Upper lobe of left lung (tissue), 6 donors: ENCODE measurements around the gene TPM2. TPM values are rescaled to one million over a fixed set of nuclear protein-coding genes. Genes with fewer than 3 reads are reported as not detected.

Source experiments
- ATAC-seq, 2 donors: fragments of 200-7000 bp; cut with Tn5 transposase; one replicate each; pipeline ENCODE4 v1.9.1; 2022; ENCODE audit warnings: mild to moderate bottlenecking in 2 of 2, moderate library complexity in 2 of 2; ENCODE audit not compliant: low FRiP score in 2 of 2
- DNase-seq, 2 donors: peaks; one replicate each; pipeline ENCODE4 v3.0.0-alpha.2; 2019 to 2020
- H3K27ac ChIP-seq, 4 donors: fragments of 200-600 bp; sonication (generic); one replicate each; pipeline ENCODE4 v1.5.1; 2016 to 2019
- H3K27me3 ChIP-seq, 4 donors: fragments of 200-600 bp; sonication (generic); one replicate each; pipeline ENCODE4 v1.5.1; 2017 to 2019
- H3K36me3 ChIP-seq, 4 donors: fragments of 200-600 bp; sonication (generic); one replicate each; pipeline ENCODE4 v1.5.1; 2016 to 2019
- H3K4me1 ChIP-seq, 4 donors: fragments of 200-600 bp; sonication (generic); one replicate each; pipeline ENCODE4 v1.5.1; 2018 to 2019
- H3K4me3 ChIP-seq, 4 donors: fragments of 200-600 bp; sonication (generic); one replicate each; pipeline ENCODE4 v1.5.1; 2017 to 2019; ENCODE audit warnings: mild to moderate bottlenecking in 2 of 4, moderate library complexity in 1 of 4
- H3K9me3 ChIP-seq, 4 donors: fragments of 200-600 bp; sonication (generic); one replicate each; pipeline ENCODE4 v1.5.1; 2018 to 2019
- EP300 ChIP-seq, 4 donors: sonication (generic); formaldehyde crosslinking; IDR thresholded peaks; one replicate each; pipeline ENCODE4 v1.5.1; 2017; ENCODE audit warnings: antibody characterized with exemption in 4 of 4, control low read depth in 2 of 4
- POLR2A ChIP-seq, 4 donors: fragments of 450-650 bp; IDR thresholded peaks; one replicate each; pipeline ENCODE4 v1.5.1; 2016 to 2017; ENCODE audit warnings: antibody characterized with exemption in 4 of 4, mild to moderate bottlenecking in 2 of 4
- POLR2AphosphoS5 ChIP-seq, 2 donors: sonication (generic); formaldehyde crosslinking; IDR thresholded peaks; one replicate each; pipeline ENCODE4 v1.5.1; 2017; ENCODE audit warnings: antibody characterized with exemption in 2 of 2
- WGBS, 2 donors: methylation state at CpG; one replicate each; pipeline ENCODE4 v1.1.5; 2017 to 2018; 5-methylcytosine and 5-hydroxymethylcytosine counted together
- total RNA-seq, 6 donors: library from RNA; depleted of rRNA in 4 of 6; stranded (reverse); fragments of >200 nt in 4 of 6; gene quantifications; one replicate each; pipeline versions ENCODE4 v1.1.0 to v1.2.1, GENCODE V29; 2016 to 2021
- TF ChIP-seq, protein P1 (sequence below), 6 experiments: fragments of 450-650 bp in 4 of 6; fragments of 200-600 bp in 2 of 6; sonication (generic) in 2 of 6; IDR thresholded peaks; one replicate each; pipeline ENCODE4 v1.5.1; 2016 to 2019; ENCODE audit warnings: antibody characterized with exemption in 6 of 6
- donor health status: DM: no; HTN: no; CAD: no; lungs with moderate emphysema.
- donor health status: DM: no; HTN: yes; CAD: no; lungs with severe emphysema.

The TPM2 gene
- total RNA-seq, 6 donors from 2014 or later = 89.3 to 265 (median 214) TPM

DNA sequence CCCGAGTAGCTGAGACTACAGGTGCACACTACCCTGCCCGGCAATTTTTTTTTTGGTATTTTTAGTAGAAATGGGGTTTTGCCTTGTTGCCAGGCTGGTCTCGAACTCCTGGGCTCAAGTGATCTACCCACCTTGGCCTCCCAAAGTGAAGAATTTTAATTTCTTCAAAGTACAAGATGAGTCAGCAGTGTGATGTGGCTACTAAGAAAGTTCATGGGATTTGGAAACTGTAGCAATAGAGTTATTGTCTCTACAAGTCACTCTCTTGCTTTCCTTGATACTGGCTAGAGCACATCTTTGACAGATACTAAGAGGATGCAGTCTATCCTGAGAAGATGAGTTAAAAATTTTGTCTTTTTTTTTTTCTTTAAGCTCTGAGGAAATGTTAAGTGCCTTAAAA is 44.4 kb upstream of the TPM2 start:
- WGBS, 2 donors = 91 to 96% methylated on average over 3 of the region's 3 CpGs

DNA sequence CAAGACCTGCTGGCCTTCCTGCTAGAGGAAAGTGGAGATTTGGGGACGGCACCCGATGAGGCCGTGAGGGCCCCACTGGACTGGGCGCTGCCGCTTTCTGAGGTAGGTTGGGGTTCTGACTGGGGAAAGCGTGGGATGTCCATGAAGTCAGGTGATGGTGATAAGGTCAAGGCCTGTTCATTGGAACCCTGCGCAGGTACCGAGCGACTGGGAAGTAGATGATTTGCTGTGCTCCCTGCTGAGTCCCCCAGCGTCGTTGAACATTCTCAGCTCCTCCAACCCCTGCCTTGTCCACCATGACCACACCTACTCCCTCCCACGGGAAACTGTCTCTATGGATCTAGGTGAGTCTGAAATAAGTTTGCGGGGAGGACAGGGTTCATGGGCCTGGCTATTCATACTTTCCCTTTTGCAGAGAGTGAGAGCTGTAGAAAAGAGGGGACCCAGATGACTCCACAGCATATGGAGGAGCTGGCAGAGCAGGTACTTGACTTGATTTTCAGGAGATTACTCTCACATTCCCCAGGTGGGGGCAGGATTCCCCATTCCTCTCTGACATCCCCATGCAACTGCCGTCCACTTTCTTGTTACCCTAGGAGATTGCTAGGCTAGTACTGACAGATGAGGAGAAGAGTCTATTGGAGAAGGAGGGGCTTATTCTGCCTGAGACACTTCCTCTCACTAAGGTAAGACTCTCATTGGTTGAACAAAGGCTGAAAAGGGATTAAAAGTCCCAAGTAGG is 43.2 kb upstream of the TPM2 start:
- H3K9me3 ChIP-seq = no peaks in the 10 kb centered on the region
- no peaks in the 10 kb centered on the region for H3K27me3 ChIP-seq
- ATAC-seq = peak; percentile 0
- peaks cover 26 to 38% (median 32%) of the 10 kb centered on the region in 4 donors for H3K36me3 ChIP-seq
- 3% methylated on average over 8 to 10 of the region's 14 CpGs for WGBS, 2 donors
- peak overlapping the region; percentile 94 to 99 (median 97) for H3K27ac ChIP-seq
- peak overlapping the region; percentile 54 to 85 (median 64) for H3K4me3 ChIP-seq
- no peak for TF ChIP-seq POLR2AphosphoS5 (IDR thresholded peaks at IDR 0.05)
- TF ChIP-seq, protein P1, sequence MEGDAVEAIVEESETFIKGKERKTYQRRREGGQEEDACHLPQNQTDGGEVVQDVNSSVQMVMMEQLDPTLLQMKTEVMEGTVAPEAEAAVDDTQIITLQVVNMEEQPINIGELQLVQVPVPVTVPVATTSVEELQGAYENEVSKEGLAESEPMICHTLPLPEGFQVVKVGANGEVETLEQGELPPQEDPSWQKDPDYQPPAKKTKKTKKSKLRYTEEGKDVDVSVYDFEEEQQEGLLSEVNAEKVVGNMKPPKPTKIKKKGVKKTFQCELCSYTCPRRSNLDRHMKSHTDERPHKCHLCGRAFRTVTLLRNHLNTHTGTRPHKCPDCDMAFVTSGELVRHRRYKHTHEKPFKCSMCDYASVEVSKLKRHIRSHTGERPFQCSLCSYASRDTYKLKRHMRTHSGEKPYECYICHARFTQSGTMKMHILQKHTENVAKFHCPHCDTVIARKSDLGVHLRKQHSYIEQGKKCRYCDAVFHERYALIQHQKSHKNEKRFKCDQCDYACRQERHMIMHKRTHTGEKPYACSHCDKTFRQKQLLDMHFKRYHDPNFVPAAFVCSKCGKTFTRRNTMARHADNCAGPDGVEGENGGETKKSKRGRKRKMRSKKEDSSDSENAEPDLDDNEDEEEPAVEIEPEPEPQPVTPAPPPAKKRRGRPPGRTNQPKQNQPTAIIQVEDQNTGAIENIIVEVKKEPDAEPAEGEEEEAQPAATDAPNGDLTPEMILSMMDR (IDR thresholded peaks at IDR 0.05) = no peak
- no peak for TF ChIP-seq POLR2A (IDR thresholded peaks at IDR 0.05)
- TF ChIP-seq EP300 (IDR thresholded peaks at IDR 0.05) = no peak
- H3K4me1 ChIP-seq = peaks cover 41 to 59% (median 48%) of the 10 kb centered on the region in 4 donors
- peak in 1 of 2 donors; percentile 29 for DNase-seq

More for the DNA sequence above, 44.4 kb upstream of the TPM2 start:
- Histone ChIP-seq H3K9me3 (no peaks in the 10 kb centered on the region), H3K4me1 (peaks cover 29 to 48% (median 37%) of the 10 kb centered on the region in 4 donors), H3K36me3 (peaks cover 37 to 50% (median 43%) of the 10 kb centered on the region in 4 donors), H3K27me3 (no peaks in the 10 kb centered on the region), H3K27ac (peak overlapping the region in 3 of 4 donors; percentile 3 to 97 (median 97)), H3K4me3 (no peak overlapping the region)
- ATAC-seq (no peak), DNase-seq (no peak)
- no peak for TF ChIP-seq EP300 (IDR thresholded peaks at IDR 0.05)

DNA sequence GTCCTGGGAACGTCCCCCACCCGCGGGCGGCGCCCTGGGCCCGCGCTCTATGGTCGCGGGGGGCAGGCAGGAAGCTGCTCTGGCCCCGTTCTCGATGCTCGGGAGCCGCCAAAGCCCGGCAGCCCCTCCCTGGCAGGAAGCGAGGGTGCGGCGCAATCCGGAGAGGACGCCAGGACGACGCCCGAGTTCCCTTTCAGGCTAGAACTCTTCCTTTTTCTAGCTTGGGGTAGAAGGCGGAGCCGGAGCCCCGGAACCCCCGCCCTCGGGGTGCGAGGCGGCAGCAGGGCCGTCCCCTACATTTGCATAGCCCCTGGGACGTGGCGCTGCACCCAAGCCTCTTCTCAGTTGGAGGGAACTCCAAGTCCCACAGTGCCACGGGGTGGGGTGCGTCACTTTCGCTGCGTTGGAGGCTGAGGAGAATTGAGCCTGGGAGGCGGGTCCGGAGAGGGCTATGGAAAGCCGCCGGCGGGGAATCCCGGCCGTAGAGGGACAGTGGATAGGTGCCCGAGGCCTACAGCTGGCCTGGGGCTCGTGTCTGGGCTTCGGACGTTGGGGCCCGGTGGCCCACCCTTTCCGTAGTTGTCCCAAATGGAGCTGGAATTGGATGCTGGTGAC is 42.6 kb upstream of the TPM2 start, which contains the start of the genes CREB3 and TLN1:
Gene CREB3, plus strand, starts transcription at position 482 of the 615 bp plus-strand sequence. Its CDS starts 107 bp downstream, at position 589.
Gene TLN1, minus strand, starts transcription at position 11 of the 615 bp plus-strand sequence. CDS start 6,501 bp downstream, outside the sequence.
- no peaks in the 10 kb centered on the region for H3K27me3 ChIP-seq
- H3K9me3 ChIP-seq = no peaks in the 10 kb centered on the region
- H3K4me1 ChIP-seq = peaks cover 47 to 66% (median 55%) of the 10 kb centered on the region in 4 donors
- peak within 1 kb of the TSS; percentile 62 to 85 (median 64) for H3K4me3 ChIP-seq
- ATAC-seq = peak; percentile 94 to 98
- peak within 1 kb of the TSS; percentile 94 to 99 (median 97) for H3K27ac ChIP-seq
- peaks cover 21 to 31% (median 25%) of the 10 kb centered on the region in 4 donors for H3K36me3 ChIP-seq
- 0% methylated on average over 11 to 44 of the region's 49 CpGs for WGBS, 2 donors
- TF ChIP-seq POLR2AphosphoS5 (IDR thresholded peaks at IDR 0.05) (peak; percentile 89 to 96), POLR2A (IDR thresholded peaks at IDR 0.05) (peak in 2 of 4 donors; percentile 90 to 91), EP300 (IDR thresholded peaks at IDR 0.05) (peak in 2 of 4 donors; percentile 52 to 58)
- TF ChIP-seq, protein P1 (IDR thresholded peaks at IDR 0.05) = peak in 1 of 6 experiments; percentile 7
- peak; percentile 98 to 99 for DNase-seq

DNA sequence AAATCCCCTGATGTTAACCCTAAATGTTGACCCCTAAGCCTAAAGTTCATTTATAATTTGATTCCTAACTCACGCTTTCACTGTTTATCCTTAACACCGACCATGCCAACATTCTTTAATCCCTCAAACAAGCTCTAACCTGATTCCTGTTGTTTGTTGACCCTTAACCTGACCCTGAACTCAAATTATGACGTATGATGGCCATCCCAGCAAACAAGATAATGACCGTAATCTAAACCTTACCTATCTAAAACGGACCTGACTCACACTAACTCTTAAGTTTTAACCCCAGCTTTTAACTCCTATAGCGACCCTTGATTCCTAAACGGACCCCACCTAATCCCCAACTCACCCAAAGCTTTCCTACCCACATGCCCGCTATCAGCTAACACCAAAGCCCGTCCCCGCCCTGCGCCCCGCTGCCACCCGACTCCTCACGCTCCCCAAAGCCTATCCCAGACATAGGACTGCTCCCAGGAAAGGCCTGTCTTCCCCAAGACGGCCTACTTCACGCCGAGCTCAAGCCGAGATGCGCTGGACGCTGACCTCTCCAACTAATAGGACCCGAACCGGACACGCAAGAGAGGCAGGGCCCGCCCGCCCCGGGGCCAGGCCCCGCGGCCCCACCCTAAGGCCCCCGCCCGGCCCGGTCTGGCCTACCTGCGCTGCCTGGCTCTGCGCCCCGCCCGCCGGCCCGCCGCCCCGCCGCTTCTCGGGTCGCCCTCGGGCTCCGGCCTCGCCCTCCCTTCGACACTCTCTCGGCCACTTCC is 41.9 kb upstream of the TPM2 start:
- peak overlapping the region; percentile 94 to 99 (median 97) for H3K27ac ChIP-seq
- DNase-seq = no peak
- no peak for ATAC-seq
- H3K9me3 ChIP-seq = no peaks in the 10 kb centered on the region
- H3K27me3 ChIP-seq = no peaks in the 10 kb centered on the region
- peaks cover 54 to 72% (median 61%) of the 10 kb centered on the region in 4 donors for H3K4me1 ChIP-seq
- peak overlapping the region; percentile 62 to 85 (median 64) for H3K4me3 ChIP-seq
- peaks cover 14 to 25% (median 18%) of the 10 kb centered on the region in 4 donors for H3K36me3 ChIP-seq
- WGBS, 2 donors = 1% methylated on average over 14 to 19 of the region's 47 CpGs
- TF ChIP-seq, protein P1 (IDR thresholded peaks at IDR 0.05) = peak in 1 of 6 experiments; percentile 21
- TF ChIP-seq POLR2A (IDR thresholded peaks at IDR 0.05) (peak in 2 of 4 donors; percentile 44 to 50), POLR2AphosphoS5 (IDR thresholded peaks at IDR 0.05) (no peak), EP300 (IDR thresholded peaks at IDR 0.05) (no peak)
